ENCODE results near the gene ETV3L.

ETV3L gene

GRCh38 chr1:157091668-157092273 is 7.8 kb downstream of the ETV3L start:
- H3K27ac ChIP-seq (ENCODE audit: low read depth, low read length, severe bottlenecking): no peak overlapping the region
- no peak overlapping the region for H3K4me3 ChIP-seq (ENCODE audit: extremely low read depth, insufficient read depth, low read length, poor library complexity, severe bottlenecking)
- H3K4me1 ChIP-seq (ENCODE audit: control insufficient read depth, insufficient read depth, low read length, poor library complexity, severe bottlenecking): peaks cover 5% of the 10 kb centered on the region
- WGBS, 2 experiments (ENCODE audit: insufficient coverage in 2 of 2): 17 to 79% methylated on average over 1 to 4 of the region's 4 CpGs
- H3K9me3 ChIP-seq (ENCODE audit: control insufficient read depth, low read length): no peaks in the 10 kb centered on the region
- H3K36me3 ChIP-seq (ENCODE audit: control insufficient read depth, insufficient read depth, low read length): no peaks in the 10 kb centered on the region

- H3K4me1 ChIP-seq (ENCODE audit: control insufficient read depth, insufficient read depth, low read length, poor library complexity, severe bottlenecking): peaks cover 5% of the 10 kb centered on the region
- H3K4me3 ChIP-seq (ENCODE audit: extremely low read depth, insufficient read depth, low read length, poor library complexity, severe bottlenecking): no peak overlapping the region
- whole genome bisulfite sequencing, 2 experiments (ENCODE audit: insufficient coverage in 2 of 2): 97 to 98% methylated on average over 3 to 4 of the region's 4 CpGs
- H3K27ac ChIP-seq (ENCODE audit: low read depth, low read length, severe bottlenecking): no peak overlapping the region
- no peaks in the 10 kb centered on the region for H3K36me3 ChIP-seq (ENCODE audit: control insufficient read depth, insufficient read depth, low read length)
- no peaks in the 10 kb centered on the region for H3K9me3 ChIP-seq (ENCODE audit: control insufficient read depth, low read length)
Observed at GRCh38 chr1:157091186-157091585, 8.4 kb downstream of the ETV3L start.

GRCh38 chr1:157090771-157091170 is 8.8 kb downstream of the ETV3L start:
- H3K9me3 ChIP-seq (ENCODE audit: control insufficient read depth, low read length): no peaks in the 10 kb centered on the region
- H3K27ac ChIP-seq (ENCODE audit: low read depth, low read length, severe bottlenecking): no peak overlapping the region
- H3K4me3 ChIP-seq (ENCODE audit: extremely low read depth, insufficient read depth, low read length, poor library complexity, severe bottlenecking): no peak overlapping the region
- H3K36me3 ChIP-seq (ENCODE audit: control insufficient read depth, insufficient read depth, low read length): no peaks in the 10 kb centered on the region
- 93 to 100% methylated on average over 1 to 3 of the region's 3 CpGs for WGBS, 2 experiments (ENCODE audit: insufficient coverage in 2 of 2)
- peaks cover 5% of the 10 kb centered on the region for H3K4me1 ChIP-seq (ENCODE audit: control insufficient read depth, insufficient read depth, low read length, poor library complexity, severe bottlenecking)

GRCh38 chr1:157090196-157090647 is 9.4 kb downstream of the ETV3L start:
- Histone ChIP-seq H3K4me1 (ENCODE audit: control insufficient read depth, insufficient read depth, low read length, poor library complexity, severe bottlenecking) (peaks cover 5% of the 10 kb centered on the region), H3K27ac (ENCODE audit: low read depth, low read length, severe bottlenecking) (no peak overlapping the region)
- whole genome bisulfite sequencing, 2 experiments (ENCODE audit: insufficient coverage in 2 of 2): 30 to 42% methylated on average over 9 to 10 of the region's 10 CpGs

GRCh38 chr1:157089789-157090188 is 9.8 kb downstream of the ETV3L start:
- H3K9me3 ChIP-seq (ENCODE audit: control insufficient read depth, low read length): no peaks in the 10 kb centered on the region
- no peaks in the 10 kb centered on the region for H3K36me3 ChIP-seq (ENCODE audit: control insufficient read depth, insufficient read depth, low read length)
- H3K4me3 ChIP-seq (ENCODE audit: extremely low read depth, insufficient read depth, low read length, poor library complexity, severe bottlenecking): no peak overlapping the region
- H3K4me1 ChIP-seq (ENCODE audit: control insufficient read depth, insufficient read depth, low read length, poor library complexity, severe bottlenecking): peaks cover 5% of the 10 kb centered on the region
- WGBS, 2 experiments (ENCODE audit: insufficient coverage in 2 of 2): 93 to 95% methylated on average over 7 to 8 of the region's 9 CpGs
- no peak overlapping the region for H3K27ac ChIP-seq (ENCODE audit: low read depth, low read length, severe bottlenecking)

More at GRCh38 chr1:157090196-157090647, 9.4 kb downstream of the ETV3L start:
- Histone ChIP-seq H3K36me3 (ENCODE audit: control insufficient read depth, insufficient read depth, low read length) (no peaks in the 10 kb centered on the region), H3K9me3 (ENCODE audit: control insufficient read depth, low read length) (no peaks in the 10 kb centered on the region), H3K4me3 (ENCODE audit: extremely low read depth, insufficient read depth, low read length, poor library complexity, severe bottlenecking) (no peak overlapping the region)

GRCh38 chr1:157088607-157089006 is 11.0 kb downstream of the ETV3L start:
- no peaks in the 10 kb centered on the region for H3K36me3 ChIP-seq (ENCODE audit: control insufficient read depth, insufficient read depth, low read length)
- no peak overlapping the region for H3K4me3 ChIP-seq (ENCODE audit: extremely low read depth, insufficient read depth, low read length, poor library complexity, severe bottlenecking)
- H3K9me3 ChIP-seq (ENCODE audit: control insufficient read depth, low read length): no peaks in the 10 kb centered on the region
- H3K27ac ChIP-seq (ENCODE audit: low read depth, low read length, severe bottlenecking): no peak overlapping the region
- H3K4me1 ChIP-seq (ENCODE audit: control insufficient read depth, insufficient read depth, low read length, poor library complexity, severe bottlenecking): peaks cover 5% of the 10 kb centered on the region

- peaks cover 5% of the 10 kb centered on the region for H3K4me1 ChIP-seq (ENCODE audit: control insufficient read depth, insufficient read depth, low read length, poor library complexity, severe bottlenecking)
- H3K36me3 ChIP-seq (ENCODE audit: control insufficient read depth, insufficient read depth, low read length): no peaks in the 10 kb centered on the region
- no peak overlapping the region for H3K4me3 ChIP-seq (ENCODE audit: extremely low read depth, insufficient read depth, low read length, poor library complexity, severe bottlenecking)
- 87 to 96% methylated on average over 4 to 5 of the region's 5 CpGs for WGBS, 2 experiments (ENCODE audit: insufficient coverage in 2 of 2)
- no peak overlapping the region for H3K27ac ChIP-seq (ENCODE audit: low read depth, low read length, severe bottlenecking)
- no peaks in the 10 kb centered on the region for H3K9me3 ChIP-seq (ENCODE audit: control insufficient read depth, low read length)
Observed at GRCh38 chr1:157087030-157087429, 12.6 kb downstream of the ETV3L start.

- WGBS, 2 experiments (ENCODE audit: insufficient coverage in 2 of 2): 39 to 76% methylated on average over 2 to 5 of the region's 6 CpGs
- no peaks in the 10 kb centered on the region for H3K36me3 ChIP-seq (ENCODE audit: control insufficient read depth, insufficient read depth, low read length)
- H3K4me3 ChIP-seq (ENCODE audit: extremely low read depth, insufficient read depth, low read length, poor library complexity, severe bottlenecking): no peak overlapping the region
- no peaks in the 10 kb centered on the region for H3K9me3 ChIP-seq (ENCODE audit: control insufficient read depth, low read length)
- no peak overlapping the region for H3K27ac ChIP-seq (ENCODE audit: low read depth, low read length, severe bottlenecking)
- peaks cover 5% of the 10 kb centered on the region for H3K4me1 ChIP-seq (ENCODE audit: control insufficient read depth, insufficient read depth, low read length, poor library complexity, severe bottlenecking)
Observed at GRCh38 chr1:157086299-157086698, 13.3 kb downstream of the ETV3L start.

- H3K4me1 ChIP-seq (ENCODE audit: control insufficient read depth, insufficient read depth, low read length, poor library complexity, severe bottlenecking): peaks cover under 1% of the 10 kb centered on the region
- WGBS, 2 experiments (ENCODE audit: insufficient coverage in 2 of 2): 98% methylated on average over 4 of the region's 5 CpGs; no CpG with 5 or more reads in 1 of the 2 experiments
- no peak overlapping the region for H3K27ac ChIP-seq (ENCODE audit: low read depth, low read length, severe bottlenecking)
- no peaks in the 10 kb centered on the region for H3K9me3 ChIP-seq (ENCODE audit: control insufficient read depth, low read length)
- no peak overlapping the region for H3K4me3 ChIP-seq (ENCODE audit: extremely low read depth, insufficient read depth, low read length, poor library complexity, severe bottlenecking)
- no peaks in the 10 kb centered on the region for H3K36me3 ChIP-seq (ENCODE audit: control insufficient read depth, insufficient read depth, low read length)
Observed at GRCh38 chr1:157085421-157085820, 14.2 kb downstream of the ETV3L start.

- Histone ChIP-seq H3K4me3 (ENCODE audit: extremely low read depth, insufficient read depth, low read length, poor library complexity, severe bottlenecking) (no peak overlapping the region), H3K9me3 (ENCODE audit: control insufficient read depth, low read length) (no peaks in the 10 kb centered on the region), H3K4me1 (ENCODE audit: control insufficient read depth, insufficient read depth, low read length, poor library complexity, severe bottlenecking) (no peaks in the 10 kb centered on the region), H3K36me3 (ENCODE audit: control insufficient read depth, insufficient read depth, low read length) (no peaks in the 10 kb centered on the region), H3K27ac (ENCODE audit: low read depth, low read length, severe bottlenecking) (no peak overlapping the region)
- WGBS, 2 experiments (ENCODE audit: insufficient coverage in 2 of 2): 96 to 100% methylated on average over 4 of the region's 5 CpGs
Observed at GRCh38 chr1:157084720-157085119, 14.9 kb downstream of the ETV3L start.

- no peaks in the 10 kb centered on the region for H3K9me3 ChIP-seq (ENCODE audit: control insufficient read depth, low read length)
- no peak overlapping the region for H3K4me3 ChIP-seq (ENCODE audit: extremely low read depth, insufficient read depth, low read length, poor library complexity, severe bottlenecking)
- no peaks in the 10 kb centered on the region for H3K4me1 ChIP-seq (ENCODE audit: control insufficient read depth, insufficient read depth, low read length, poor library complexity, severe bottlenecking)
- H3K27ac ChIP-seq (ENCODE audit: low read depth, low read length, severe bottlenecking): no peak overlapping the region
- 56 to 60% methylated on average over 2 to 3 of the region's 5 CpGs for WGBS, 2 experiments (ENCODE audit: insufficient coverage in 2 of 2)
- H3K36me3 ChIP-seq (ENCODE audit: control insufficient read depth, insufficient read depth, low read length): no peaks in the 10 kb centered on the region
Observed at GRCh38 chr1:157081707-157082106, 17.9 kb downstream of the ETV3L start.
